ENCODE results near the gene CCDC38.
A peak's percentile ranks its signal among the peaks of the same experiment; 100 is the strongest.
"Not testable (repeated sequence)": the region's sequence is repeated elsewhere in the genome, so short reads cannot be mapped to it uniquely, and the experiment has no call there.

CCDC38 gene

GRCh38 chr12:95974358-95974757 lies 31.9 kb upstream of the CCDC38 start:
- DNase-seq (ENCODE audit: low read depth): no peak
- TF ChIP-seq CTCF (IDR thresholded peaks at IDR 0.05; ENCODE audit: control insufficient read depth, extremely low read depth, insufficient read depth): no peak
- no peak overlapping the region for H3K4me3 ChIP-seq (ENCODE audit: low read depth, low read length)

- DNase-seq (ENCODE audit: low read depth): no peak
- TF ChIP-seq CTCF (IDR thresholded peaks at IDR 0.05; ENCODE audit: control insufficient read depth, extremely low read depth, insufficient read depth): no peak
These were observed 30.5 kb upstream of the CCDC38 start for GRCh38 chr12:95972832-95973456.

GRCh38 chr12:95970905-95971304 lies 28.5 kb upstream of the CCDC38 start:
- DNase-seq (ENCODE audit: low read depth): no peak
- no peak for TF ChIP-seq CTCF (IDR thresholded peaks at IDR 0.05; ENCODE audit: control insufficient read depth, extremely low read depth, insufficient read depth)
- no peak overlapping the region for H3K4me3 ChIP-seq (ENCODE audit: low read depth, low read length)

More at GRCh38 chr12:95972832-95973456, 30.5 kb upstream of the CCDC38 start:
- no peak overlapping the region for H3K4me3 ChIP-seq (ENCODE audit: low read depth, low read length)

- DNase-seq (ENCODE audit: low read depth); H3K4me3 ChIP-seq (ENCODE audit: low read depth, low read length): not testable (repeated sequence)
These were observed 26.7 kb upstream of the CCDC38 start for GRCh38 chr12:95969116-95969515.

GRCh38 chr12:95967301-95967700 lies 24.9 kb upstream of the CCDC38 start:
- TF ChIP-seq CTCF (IDR thresholded peaks at IDR 0.05; ENCODE audit: control insufficient read depth, extremely low read depth, insufficient read depth): no peak
- DNase-seq (ENCODE audit: low read depth): no peak
- no peak overlapping the region for H3K4me3 ChIP-seq (ENCODE audit: low read depth, low read length)

GRCh38 chr12:95966287-95966870 lies 24.0 kb upstream of the CCDC38 start:
- no peak for TF ChIP-seq CTCF (IDR thresholded peaks at IDR 0.05; ENCODE audit: control insufficient read depth, extremely low read depth, insufficient read depth)
- no peak for DNase-seq (ENCODE audit: low read depth)
- no peak overlapping the region for H3K4me3 ChIP-seq (ENCODE audit: low read depth, low read length)

GRCh38 chr12:95963096-95963495 lies 20.7 kb upstream of the CCDC38 start:
- no peak overlapping the region for H3K4me3 ChIP-seq (ENCODE audit: low read depth, low read length)
- TF ChIP-seq CTCF (IDR thresholded peaks at IDR 0.05; ENCODE audit: control insufficient read depth, extremely low read depth, insufficient read depth): 0 out of 2 replicates have a peak, but pooled peaks have one; percentile 5
- no peak for DNase-seq (ENCODE audit: low read depth)
